K562 treated with DMSO at 1 percent for 4 hours (cell line): ENCODE measurements around the gene RNF175. TPM values are rescaled to one million over a fixed set of nuclear protein-coding genes. Genes with fewer than 3 reads are reported as not detected.

ENCODE experiments used
- total RNA-seq: library from RNA; unstranded; fragments of 300-600 nt; gene quantifications from 2 replicates; pipeline ENCODE4 v1.2.3, GENCODE V29; 2022; ENCODE audit not compliant: insufficient read depth

RNF175 gene
- not detected in 2 replicates for total RNA-seq

GRCh38 chr4:153759407-153760316 is at the start of gene RNF175:
TSS of gene RNF175 (minus strand) at chr4:153760024. CDS start at chr4:153759862, 162 bp downstream.

GRCh38 chr4:153788413-153789276 is 28.8 kb upstream of the RNF175 start, which contains the start of gene SFRP2:
TSS of gene SFRP2 (minus strand) at chr4:153789083. CDS start at chr4:153788835, 248 bp downstream.

GRCh38 chr4:153684182-153684970 is 75.4 kb downstream of the RNF175 start, which contains the start of gene TLR2:
TSS of gene TLR2 (plus strand) at chr4:153684280. CDS start at chr4:153702908, 18,628 bp downstream.

Other genes with a start within 250 kb of the RNF175 start
- not detected in 2 replicates for gene TLR2, start 75.7 kb downstream of the RNF175 start, total RNA-seq
- not detected in 2 replicates for gene SFRP2, start 29.1 kb upstream of the RNF175 start, total RNA-seq